GM18508 (cell line): Measurements from ENCODE around the gene SRP72.
"Not testable (repeated sequence)": the region's sequence is repeated elsewhere in the genome, so short reads cannot be mapped to it uniquely, and the experiment has no call there.

Experiments used
- ATAC-seq: cut with Tn5 transposase; IDR thresholded peaks from one replicate; pipeline ENCODE4 v1.9.1; 2021; ENCODE audit warnings: moderate number of reproducible peaks; ENCODE audit not compliant: insufficient read depth, unreplicated experiment

Gene SRP72

DNA sequence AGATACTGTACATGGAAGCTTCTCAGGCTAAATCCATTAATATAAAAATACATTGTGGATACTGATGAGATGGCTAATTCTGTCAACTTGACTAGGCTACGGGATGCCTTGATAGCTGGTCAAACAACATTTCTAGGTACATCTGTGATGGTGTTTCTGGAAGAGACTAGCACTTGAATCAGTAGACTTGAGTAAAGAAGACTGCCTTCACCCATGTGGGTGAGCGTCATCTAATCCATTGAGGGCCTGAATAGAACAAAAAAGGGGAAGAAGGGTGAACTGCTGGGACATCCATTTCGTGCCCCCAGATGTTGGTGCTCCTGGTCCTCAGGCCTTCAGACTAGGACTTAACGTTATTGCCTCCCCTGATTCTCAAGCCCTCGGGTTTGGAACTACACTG is 3.7 kb upstream of the SRP72 start:
- no peak for ATAC-seq

GRCh38 chr4:56464581-56464980 is 2.8 kb upstream of the SRP72 start:
- no peak for ATAC-seq

GRCh38 chr4:56465599-56466295 is 1.7 kb upstream of the SRP72 start:
- ATAC-seq = no peak

DNA sequence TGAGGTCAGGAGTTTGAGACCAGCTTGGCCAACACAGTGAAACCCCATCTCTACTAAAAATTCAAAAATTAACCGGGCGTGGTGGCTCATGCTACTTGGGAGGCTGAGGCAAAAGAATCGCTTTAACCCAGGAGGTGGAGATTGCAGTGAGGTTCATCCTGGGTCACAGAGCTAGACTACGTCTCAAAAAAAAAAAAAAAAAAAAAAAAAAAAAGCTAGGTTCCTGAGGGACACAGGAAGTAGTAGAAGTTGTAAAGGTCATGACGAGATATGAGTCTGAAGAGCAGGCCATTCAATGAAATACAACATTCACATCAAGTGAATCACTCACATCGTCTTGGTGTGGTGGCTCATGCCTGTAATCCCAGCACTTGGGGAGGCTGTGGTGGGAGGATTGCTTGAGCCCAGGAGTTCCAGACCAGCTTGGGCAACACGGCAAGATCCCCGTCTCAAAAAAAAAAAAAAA is 1.1 kb upstream of the SRP72 start:
- not testable (repeated sequence) for ATAC-seq

DNA sequence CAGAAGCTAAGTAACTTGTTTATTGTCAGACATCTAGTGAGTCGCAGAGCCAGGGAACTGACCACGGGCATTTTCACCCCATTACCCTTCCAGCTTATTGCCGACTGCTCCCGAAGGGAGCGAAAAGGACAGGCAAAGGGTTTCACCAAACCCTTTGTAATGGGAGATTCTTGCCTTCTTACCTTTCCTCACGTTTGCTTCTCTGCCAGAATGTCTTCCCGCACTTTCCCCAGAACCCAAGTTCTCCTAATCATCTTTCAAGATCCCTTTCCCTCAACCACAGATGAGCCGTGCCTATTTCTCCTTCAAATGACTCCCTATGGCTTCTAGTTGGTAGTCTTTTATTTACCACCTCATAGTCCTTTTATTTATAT is 520 bp upstream of the SRP72 start:
- ATAC-seq = no peak

- ATAC-seq = no peak
Measured at GRCh38 chr4:56468097-56468422, 643 bp downstream of the SRP72 start.

DNA sequence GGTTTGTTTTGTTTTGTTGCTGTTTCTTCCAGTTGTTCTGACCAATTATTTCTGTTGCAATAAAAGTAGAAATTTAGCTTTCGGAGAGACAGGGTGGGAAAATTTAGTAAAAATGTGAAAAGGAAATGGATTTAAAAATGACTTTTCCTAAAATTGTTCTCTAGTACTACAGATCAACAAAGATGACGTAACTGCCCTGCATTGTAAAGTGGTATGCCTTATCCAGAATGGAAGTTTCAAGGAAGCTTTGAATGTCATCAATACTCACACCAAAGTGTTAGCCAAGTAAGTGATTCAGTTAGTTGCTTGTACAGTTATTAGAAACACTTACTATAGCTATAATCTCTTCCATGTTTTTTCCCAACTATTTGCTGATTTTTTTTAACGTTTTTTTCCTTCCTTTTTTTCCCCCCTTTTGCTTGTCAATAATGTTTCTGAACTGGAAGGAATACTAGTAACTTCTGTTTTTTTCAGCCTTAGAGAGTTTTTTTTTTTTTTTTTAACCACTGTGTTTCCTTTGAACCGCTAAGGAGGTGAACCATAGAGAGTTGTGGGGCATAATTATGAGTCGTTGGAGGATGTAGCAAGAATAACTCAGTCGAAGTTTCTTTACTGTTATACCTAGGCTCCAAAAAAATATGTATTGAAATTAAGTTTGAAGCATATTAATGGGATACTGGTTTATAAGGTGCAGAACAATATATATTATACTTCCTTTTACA is 2.2 kb downstream of the SRP72 start:
- no peak for ATAC-seq

DNA sequence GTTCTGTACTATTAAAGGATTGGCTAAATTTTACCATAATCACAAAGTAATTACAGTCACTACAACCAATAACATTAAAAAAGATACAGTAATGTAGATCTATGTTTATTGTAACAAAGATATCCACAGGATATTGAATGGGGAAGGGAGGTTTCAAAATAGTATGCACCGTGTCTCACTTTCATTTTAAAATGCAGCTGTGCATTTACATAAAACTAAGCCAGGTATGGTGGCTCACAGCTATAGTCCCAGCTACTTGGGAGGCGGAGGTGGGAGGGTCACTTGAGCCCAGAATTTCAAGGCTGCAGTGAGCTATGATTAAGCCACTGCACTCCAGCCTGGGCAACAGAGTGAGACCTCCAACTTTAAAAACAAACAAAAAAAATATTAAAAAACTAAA is 8.5 kb downstream of the SRP72 start:
- ATAC-seq = peak; percentile 85

- no peak for ATAC-seq
Measured at GRCh38 chr4:56477192-56477702, 9.8 kb downstream of the SRP72 start.

GRCh38 chr4:56480691-56481090 is 13.3 kb downstream of the SRP72 start:
- no peak for ATAC-seq

GRCh38 chr4:56496241-56496640 is 28.8 kb downstream of the SRP72 start:
- no peak for ATAC-seq

- no peak for ATAC-seq
Measured at GRCh38 chr4:56505269-56506130, 38.1 kb downstream of the SRP72 start, which contains the start of gene ARL9. Gene ARL9 (plus strand): TSS chr4:56505791. CDS start chr4:56505863, 72 bp downstream.

DNA sequence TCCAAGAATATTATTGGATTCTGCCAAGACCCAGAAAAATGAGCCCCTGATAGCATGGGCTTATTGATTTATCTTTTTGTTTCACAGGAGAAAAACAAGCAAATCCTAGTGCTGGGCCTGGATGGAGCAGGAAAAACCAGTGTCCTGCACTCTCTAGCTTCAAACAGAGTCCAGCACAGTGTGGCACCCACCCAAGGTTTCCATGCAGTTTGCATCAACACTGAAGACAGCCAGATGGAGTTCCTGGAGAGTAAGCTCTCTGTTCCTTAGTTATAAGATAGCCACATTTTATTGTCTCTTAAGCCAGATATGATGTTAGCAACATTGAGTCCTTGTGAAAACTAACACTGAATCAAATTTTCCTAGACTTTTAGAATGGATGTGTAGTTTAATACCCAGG is 43.7 kb downstream of the SRP72 start:
- no peak for ATAC-seq

GRCh38 chr4:56512166-56512565 is 44.7 kb downstream of the SRP72 start:
- no peak for ATAC-seq

- no peak for ATAC-seq
Measured at GRCh38 chr4:56513517-56513916, 46.1 kb downstream of the SRP72 start.

DNA sequence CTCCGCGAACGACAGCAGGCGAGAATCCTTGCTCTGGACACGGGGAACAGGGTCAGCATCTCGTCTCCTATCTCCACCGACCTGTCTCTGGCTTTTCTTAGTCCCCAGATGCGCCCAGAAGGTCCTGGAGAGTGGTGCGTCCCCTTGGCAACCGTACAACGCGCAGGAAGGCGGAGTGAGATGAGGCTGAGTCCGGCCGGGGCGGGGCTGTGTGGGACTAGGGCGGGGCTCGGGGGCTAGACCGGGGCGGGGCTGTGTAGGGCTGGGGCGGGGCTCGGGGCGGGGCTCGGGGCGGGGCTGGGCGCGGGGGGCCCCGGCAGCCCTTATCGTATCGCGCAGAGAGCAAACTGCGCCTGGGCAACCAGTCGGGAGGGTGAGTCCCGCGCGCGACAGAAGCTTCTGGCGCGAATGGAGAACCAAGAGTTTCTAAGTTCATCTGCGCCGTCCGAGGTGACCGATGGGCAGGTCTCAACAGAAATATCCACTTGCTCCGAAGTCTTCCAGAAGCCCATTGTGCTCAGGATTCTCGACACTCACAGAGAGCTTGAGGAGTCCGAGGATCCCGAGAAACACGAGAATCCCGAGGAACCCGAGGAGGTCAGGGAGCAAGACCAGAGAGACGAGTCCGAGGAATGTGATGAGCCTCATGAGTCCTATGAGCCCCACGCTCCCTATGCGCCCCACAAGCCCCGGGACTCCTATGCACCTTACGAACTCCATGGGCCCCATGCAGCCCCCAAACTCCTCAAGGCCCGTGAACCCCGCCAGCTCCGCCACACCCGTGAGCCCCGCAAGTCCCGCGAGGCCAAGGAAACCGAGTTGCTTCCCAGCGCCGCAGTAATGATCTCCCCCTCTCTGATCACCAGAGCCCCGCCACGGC is 63.1 kb downstream of the SRP72 start:
- peak; percentile 58 for ATAC-seq

DNA sequence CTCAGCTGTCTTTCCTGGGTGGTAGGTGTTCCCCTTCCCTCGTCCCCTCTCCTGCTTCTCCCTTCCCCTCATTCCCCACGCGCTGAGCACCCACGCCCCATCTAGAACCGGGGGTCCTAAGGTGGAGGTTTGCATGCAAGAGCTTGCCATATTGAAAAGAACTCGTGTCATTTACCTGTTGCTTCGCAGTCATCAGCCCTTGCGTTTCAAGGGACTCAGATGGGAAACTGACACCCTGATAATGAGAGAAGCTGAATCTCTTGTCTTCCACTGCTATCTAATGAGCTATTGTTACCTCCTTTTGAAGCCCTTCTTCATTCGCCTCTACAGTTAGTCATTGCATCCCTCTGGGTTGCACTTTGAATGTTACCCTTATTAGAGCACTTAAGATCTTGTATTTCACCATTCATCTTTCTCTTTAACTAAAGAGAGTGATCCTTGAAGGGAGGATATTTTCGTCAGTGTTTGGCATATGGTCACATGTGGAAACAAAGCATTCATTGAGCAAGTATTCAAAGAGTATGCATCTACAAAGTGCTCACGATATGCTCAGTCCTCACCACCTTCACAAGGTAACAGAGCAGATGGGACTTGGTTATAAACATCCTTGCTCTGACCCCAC is 63.8 kb downstream of the SRP72 start:
- no peak for ATAC-seq

DNA sequence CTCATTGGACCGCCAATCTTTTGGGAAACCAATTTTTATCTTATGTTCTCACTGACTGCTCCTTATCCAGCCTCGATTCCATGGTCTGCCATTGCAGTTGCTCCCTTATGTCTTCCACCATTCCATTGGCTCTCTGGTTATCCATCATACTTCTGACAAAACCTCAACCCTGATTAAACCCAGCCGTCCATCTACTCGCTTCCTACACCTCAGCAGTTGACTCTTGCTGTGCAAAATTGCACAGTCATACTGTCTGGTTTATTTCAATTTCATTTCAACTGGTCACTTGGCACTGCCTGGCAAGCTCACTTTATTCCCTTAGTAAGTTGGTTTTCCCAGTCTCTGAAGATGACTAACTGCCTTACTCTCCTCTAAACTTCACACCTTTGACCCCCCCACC is 64.4 kb downstream of the SRP72 start:
- ATAC-seq = no peak

- ATAC-seq = no peak
Measured at GRCh38 chr4:56532239-56532638, 64.8 kb downstream of the SRP72 start.
